GM23338 (cell line): ENCODE measurements around the gene SULF2. TPM values are rescaled to one million over a fixed set of nuclear protein-coding genes. Genes with fewer than 3 reads are reported as not detected.

ENCODE experiments used
- ATAC-seq: fragments of 200-7000 bp; cut with Tn5 transposase; 3 replicates; pipeline ENCODE4 v1.9.1; 2020
- DNase-seq: peaks from one replicate; pipeline ENCODE4 v3.0.0-alpha.2; 2015; ENCODE audit warnings: low spot score
- H2AFZ ChIP-seq: fragments of 200-600 bp; sonication (generic); 2 replicates; pipeline ENCODE4 v1.8.0; 2016; ENCODE audit warnings: antibody characterized with exemption, mild to moderate bottlenecking, moderate library complexity
- H3F3A ChIP-seq: fragments of 200-600 bp; sonication (generic); replicated peaks from 2 replicates; pipeline ENCODE4 v1.8.0; 2017; ENCODE audit warnings: antibody characterized with exemption, mixed run types, low read depth
- H3K27ac ChIP-seq: fragments of 200-600 bp; sonication (generic); 2 replicates; pipeline ENCODE4 v1.6.1; 2016; ENCODE audit warnings: low read depth
- H3K27me3 ChIP-seq: fragments of 200-600 bp; sonication (generic); 2 replicates; pipeline ENCODE4 v1.8.0; 2016; ENCODE audit warnings: mild to moderate bottlenecking, mixed run types, moderate library complexity; ENCODE audit not compliant: insufficient read depth
- H3K36me3 ChIP-seq: fragments of 200-600 bp; sonication (generic); 2 replicates; pipeline ENCODE4 v1.8.0; 2016; ENCODE audit warnings: mild to moderate bottlenecking; ENCODE audit not compliant: insufficient read depth
- H3K4me1 ChIP-seq: fragments of 200-600 bp; sonication (generic); 2 replicates; pipeline ENCODE4 v1.8.0; 2016; ENCODE audit warnings: mild to moderate bottlenecking, moderate library complexity; ENCODE audit not compliant: insufficient read depth
- H3K4me2 ChIP-seq: fragments of 200-600 bp; sonication (generic); 2 replicates; pipeline ENCODE4 v1.7.1; 2017; ENCODE audit warnings: mixed run types
- H3K4me3 ChIP-seq: fragments of 200-600 bp; sonication (generic); 2 replicates; pipeline ENCODE4 v1.6.1; 2016; ENCODE audit warnings: mixed run types
- H3K79me2 ChIP-seq: fragments of 200-600 bp; sonication (generic); replicated peaks from 2 replicates; pipeline ENCODE4 v1.8.0; 2017; ENCODE audit warnings: mild to moderate bottlenecking; ENCODE audit not compliant: insufficient read depth
- H3K9me2 ChIP-seq: fragments of 200-600 bp; sonication (generic); 2 replicates; pipeline ENCODE4 v1.8.0; 2017; ENCODE audit not compliant: insufficient read depth
- H4K20me1 ChIP-seq: fragments of 200-600 bp; sonication (generic); replicated peaks from 2 replicates; pipeline ENCODE4 v1.8.0; 2017; ENCODE audit warnings: mild to moderate bottlenecking; ENCODE audit not compliant: insufficient read depth
- H3K27ac Mint-ChIP-seq: 2 replicates; pipeline ENCODE4 v1.8.0; 2020; ENCODE audit warnings: inconsistent platforms, mild to moderate bottlenecking, moderate library complexity, mixed read lengths
- H3K27me3 Mint-ChIP-seq: 3 replicates; pipeline ENCODE4 v1.8.0; 2022; ENCODE audit warnings: low read depth, mild to moderate bottlenecking, moderate library complexity, mixed read lengths, inconsistent platforms; ENCODE audit not compliant: insufficient read depth, poor library complexity
- H3K36me3 Mint-ChIP-seq: 3 replicates; pipeline ENCODE4 v1.8.0; 2021; ENCODE audit warnings: low read depth, mild to moderate bottlenecking, inconsistent platforms, moderate library complexity, mixed read lengths
- H3K4me1 Mint-ChIP-seq: 3 replicates; pipeline ENCODE4 v1.8.0; 2020; ENCODE audit warnings: mild to moderate bottlenecking, inconsistent platforms, mixed read lengths
- H3K4me3 Mint-ChIP-seq: 3 replicates; pipeline ENCODE4 v1.8.0; 2021; ENCODE audit warnings: moderate library complexity, mild to moderate bottlenecking, inconsistent platforms, mixed read lengths
- H3K9me3 Mint-ChIP-seq: 3 replicates; pipeline ENCODE4 v1.8.0; 2020; ENCODE audit warnings: moderate library complexity, mild to moderate bottlenecking, inconsistent platforms, mixed read lengths
- CREB1 ChIP-seq: fragments of 250-450 bp; sonication (Bioruptor Pico); IDR thresholded peaks from 2 replicates; pipeline ENCODE4 v1.5.0; 2020; ENCODE audit warnings: low read depth, mild to moderate bottlenecking, moderate library complexity
- ETS1 ChIP-seq: IDR thresholded peaks from 2 replicates; pipeline ENCODE4 v1.6.1; 2016; ENCODE audit warnings: antibody characterized with exemption
- EZH2 ChIP-seq: fragments of 200-600 bp; sonication (generic); IDR thresholded peaks from one replicate; pipeline ENCODE4 v1.8.0; 2017; ENCODE audit warnings: antibody characterized with exemption, mild to moderate bottlenecking, low read depth; ENCODE audit not compliant: unreplicated experiment
- EZH2phosphoT487 ChIP-seq: fragments of 200-600 bp; sonication (generic); IDR thresholded peaks from one replicate; pipeline ENCODE4 v1.8.1; 2018; ENCODE audit warnings: antibody characterized with exemption; ENCODE audit not compliant: unreplicated experiment
- JUNB ChIP-seq: IDR thresholded peaks from one replicate; pipeline ENCODE4 v1.6.1; 2016; ENCODE audit warnings: antibody characterized with exemption; ENCODE audit not compliant: unreplicated experiment
- NANOG ChIP-seq: IDR thresholded peaks from 2 replicates; pipeline ENCODE4 v1.6.1; 2016; ENCODE audit warnings: antibody characterized with exemption, borderline replicate concordance
- POLR2AphosphoS5 ChIP-seq: IDR thresholded peaks from 2 replicates; pipeline ENCODE4 v1.6.1; 2016; ENCODE audit warnings: antibody characterized with exemption, low read depth
- REST ChIP-seq: IDR thresholded peaks from one replicate; pipeline ENCODE4 v1.6.1; 2018; ENCODE audit warnings: antibody characterized with exemption; ENCODE audit not compliant: unreplicated experiment
- STAT1 ChIP-seq: IDR thresholded peaks from one replicate; pipeline ENCODE4 v1.6.1; 2016; ENCODE audit warnings: antibody characterized with exemption; ENCODE audit not compliant: unreplicated experiment
- ZNF114 ChIP-seq: fragments of 250-450 bp; sonication (Bioruptor Pico); IDR thresholded peaks from 2 replicates; pipeline ENCODE4 v1.5.0; 2020; ENCODE audit warnings: mild to moderate bottlenecking, moderate library complexity
- ZNF331 ChIP-seq: fragments of 250-450 bp; sonication (Bioruptor Pico); IDR thresholded peaks from 2 replicates; pipeline ENCODE4 v1.5.0; 2020; ENCODE audit warnings: low read depth, mild to moderate bottlenecking, moderate library complexity
- ZNF462 ChIP-seq: fragments of 250-450 bp; sonication (Bioruptor Pico); IDR thresholded peaks from 2 replicates; pipeline ENCODE4 v1.5.0; 2020; ENCODE audit warnings: mild to moderate bottlenecking, moderate library complexity
- polyA plus RNA-seq: library from polyadenylated mRNA; unstranded; fragments of >200 nt; fragmentation: Nextera tagmentation; extraction: Ambion mirVana; gene quantifications from 2 replicates; pipeline ENCODE4 v1.2.1, GENCODE V29; 2016
- total RNA-seq: library from RNA; depleted of rRNA; stranded (reverse); fragments of >200 nt; shearing (Covaris generic); gene quantifications from 2 replicates; pipeline ENCODE4 v1.2.3, GENCODE V29; 2014

SULF2 gene
- total and polyA plus RNA-seq, 2 experiments from 2014 or later: 9.5 to 20.7 TPM

- Histone ChIP-seq H3K4me3 (no peak overlapping the region), H2AFZ (no peak overlapping the region), H3K4me1 (peaks cover 24% of the 10 kb centered on the region), H3K27me3 (no peaks in the 10 kb centered on the region), H3K4me2 (no peak overlapping the region), H3K9me2 (no peaks in the 10 kb centered on the region), H3F3A (no peaks in the 10 kb centered on the region), H4K20me1 (no peaks in the 10 kb centered on the region), H3K79me2 (no peaks in the 10 kb centered on the region), H3K27ac (no peak overlapping the region), H3K36me3 (peaks cover 16% of the 10 kb centered on the region; the same call in 1 of the 2 replicates)
- no peaks in the 10 kb centered on the region for H3K9me3 Mint-ChIP-seq
- TF ChIP-seq ZNF331 (CRISPR knock-in tag): no peak
- TF ChIP-seq JUNB: no peak
- no peak for TF ChIP-seq EZH2phosphoT487
- H3K4me1 Mint-ChIP-seq: peaks cover 35% of the 10 kb centered on the region
- DNase-seq (no peak), ATAC-seq (no peak)
- peaks cover 23% of the 10 kb centered on the region for H3K36me3 Mint-ChIP-seq
- no peak overlapping the region; the same call in 1 of the 2 replicates for H3K27ac Mint-ChIP-seq
- no peak overlapping the region for H3K4me3 Mint-ChIP-seq
- peaks cover 6% of the 10 kb centered on the region for H3K27me3 Mint-ChIP-seq
Measured at GRCh38 chr20:47656318-47656717, 129.0 kb downstream of the SULF2 start.

- H3K27me3 Mint-ChIP-seq: peaks cover 3% of the 10 kb centered on the region
- ATAC-seq: no peak
- Histone ChIP-seq H4K20me1 (no peaks in the 10 kb centered on the region), H3K79me2 (no peaks in the 10 kb centered on the region), H3K27me3 (no peaks in the 10 kb centered on the region), H2AFZ (no peak overlapping the region), H3F3A (no peaks in the 10 kb centered on the region), H3K4me3 (no peak overlapping the region), H3K4me1 (peaks cover 24% of the 10 kb centered on the region), H3K27ac (0 out of 2 replicates have a peak overlapping the region, but pooled peaks have one; percentile 1), H3K9me2 (no peaks in the 10 kb centered on the region), H3K36me3 (0 out of 2 replicates have a peak, but pooled peaks cover 16% of the 10 kb centered on the region), H3K4me2 (no peak overlapping the region)
- DNase-seq: no peak
- H3K9me3 Mint-ChIP-seq: no peaks in the 10 kb centered on the region
- peaks cover 29% of the 10 kb centered on the region for H3K36me3 Mint-ChIP-seq
- H3K4me1 Mint-ChIP-seq: peaks cover 41% of the 10 kb centered on the region
- H3K4me3 Mint-ChIP-seq: no peak overlapping the region
- H3K27ac Mint-ChIP-seq: no peak overlapping the region
- TF ChIP-seq CREB1 (no peak), NANOG (no peak), EZH2phosphoT487 (no peak), ZNF114 (CRISPR knock-in tag) (no peak), REST (no peak), ETS1 (no peak), ZNF331 (CRISPR knock-in tag) (no peak), EZH2 (no peak), ZNF462 (CRISPR knock-in tag) (no peak), POLR2AphosphoS5 (no peak), STAT1 (no peak), JUNB (no peak)
Measured at GRCh38 chr20:47655635-47656034, 129.6 kb downstream of the SULF2 start.
